ENCODE measurements around the gene VPS26B. TPM values are rescaled to one million over a fixed set of nuclear protein-coding genes. Genes with fewer than 3 reads are reported as not detected.

VPS26B gene
- total RNA-seq, 1 donor from 2014 or later = 41.9 TPM

DNA sequence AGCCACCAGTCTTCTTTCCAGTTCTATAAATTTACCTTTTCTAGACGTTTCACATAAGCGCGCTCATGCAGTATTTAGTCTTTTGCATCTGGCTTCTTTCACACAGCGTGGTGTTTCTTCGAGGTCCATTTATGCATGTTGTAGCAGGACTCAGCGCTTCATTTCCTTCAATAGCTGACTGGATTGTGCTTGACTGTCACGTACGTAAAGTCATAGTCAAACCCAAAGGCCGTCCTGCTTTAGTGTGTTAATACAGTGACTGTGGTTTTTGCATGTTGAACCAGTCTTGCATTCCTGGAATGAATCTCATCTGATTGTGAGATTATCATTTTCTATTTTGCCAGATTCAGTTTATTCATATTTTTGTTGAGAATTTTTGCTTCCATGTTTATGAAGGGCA, 70.2 kb downstream of the VPS26B start:
- ATAC-seq = no peak
- no peak for DNase-seq
- intact Hi-C loops (cut with micrococcal nuclease) = no loop called here

Other genes with a start within 250 kb of the VPS26B start
- gene JAM3, start 155.6 kb upstream of the VPS26B start, total RNA-seq = 18.3 TPM
- 9.7 TPM for gene NCAPD3, start 704 bp upstream of the VPS26B start, total RNA-seq
- gene THYN1, start 28.7 kb downstream of the VPS26B start, total RNA-seq = 39.5 TPM
- 40.9 TPM for gene ACAD8, start 28.9 kb downstream of the VPS26B start, total RNA-seq
- gene GLB1L3, start 51.7 kb downstream of the VPS26B start, total RNA-seq = not detected
- gene GLB1L2, start 107.3 kb downstream of the VPS26B start, total RNA-seq = 0.37 TPM
- gene B3GAT1, start 187.6 kb downstream of the VPS26B start, total RNA-seq = 0.17 TPM